Ovary (tissue), 3 donors: Measurements from ENCODE around the gene CCDC86.

ENCODE experiments used
- CTCF ChIP-seq, 3 donors: fragments of 450-650 bp in 2 of 3; fragments of 200-600 bp in 1 of 3; IDR thresholded peaks; one replicate each; pipeline versions ENCODE4 v1.5.1 to v1.8.0; 2016 to 2022; ENCODE audit warnings: antibody characterized with exemption in 3 of 3, mild to moderate bottlenecking in 1 of 3
- EP300 ChIP-seq: sonication (generic); formaldehyde crosslinking; IDR thresholded peaks from one replicate; pipeline ENCODE4 v1.6.1; 2017; ENCODE audit warnings: antibody characterized with exemption
- donor health status: DM: no; HTN: no; CAD: no.

GRCh38 chr11:60814112-60814511, 27.8 kb upstream of the CCDC86 start:
- TF ChIP-seq EP300 (no peak), CTCF (IDR thresholded peaks at IDR 0.05) (no peak)
